SIG-M5 (cell line): ENCODE measurements around the gene ENDOU.

ENCODE experiments used
- DNase-seq: peaks from one replicate; lab custom pipeline; 2025; lab: John Stamatoyannopoulos, UW

The ENDOU gene

DNA sequence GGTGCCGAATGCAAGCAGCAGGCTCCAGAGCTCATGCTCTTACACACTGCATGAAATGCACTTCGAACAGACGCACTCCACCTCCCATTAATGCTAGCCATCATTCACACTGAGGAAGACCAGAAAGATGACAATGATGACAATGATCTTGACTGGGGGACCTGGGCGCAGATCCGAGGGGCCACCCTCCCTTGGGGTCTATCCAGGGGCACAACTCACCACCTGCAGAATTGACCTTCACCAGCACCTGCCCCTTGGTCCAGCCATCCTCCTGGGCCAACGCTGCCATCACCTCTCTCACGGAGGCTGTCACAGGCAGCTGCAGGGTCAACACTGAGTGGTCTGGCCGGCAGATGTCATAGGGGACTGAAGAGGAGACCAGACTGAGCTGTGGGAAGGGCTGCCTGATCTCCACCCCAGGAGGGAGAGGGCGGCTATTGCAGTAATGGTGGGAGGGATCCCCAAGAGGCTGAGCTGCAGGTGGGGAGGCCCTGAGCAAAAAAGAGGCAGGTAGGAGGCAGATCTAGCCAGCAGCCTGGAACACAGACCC is 18.1 kb upstream of the ENDOU start:
- DNase-seq = no peak

- no peak for DNase-seq
Observed at GRCh38 chr12:47742253-47742825, 17.0 kb upstream of the ENDOU start.

- DNase-seq = no peak
Observed at GRCh38 chr12:47741340-47741703, 16.0 kb upstream of the ENDOU start.

DNA sequence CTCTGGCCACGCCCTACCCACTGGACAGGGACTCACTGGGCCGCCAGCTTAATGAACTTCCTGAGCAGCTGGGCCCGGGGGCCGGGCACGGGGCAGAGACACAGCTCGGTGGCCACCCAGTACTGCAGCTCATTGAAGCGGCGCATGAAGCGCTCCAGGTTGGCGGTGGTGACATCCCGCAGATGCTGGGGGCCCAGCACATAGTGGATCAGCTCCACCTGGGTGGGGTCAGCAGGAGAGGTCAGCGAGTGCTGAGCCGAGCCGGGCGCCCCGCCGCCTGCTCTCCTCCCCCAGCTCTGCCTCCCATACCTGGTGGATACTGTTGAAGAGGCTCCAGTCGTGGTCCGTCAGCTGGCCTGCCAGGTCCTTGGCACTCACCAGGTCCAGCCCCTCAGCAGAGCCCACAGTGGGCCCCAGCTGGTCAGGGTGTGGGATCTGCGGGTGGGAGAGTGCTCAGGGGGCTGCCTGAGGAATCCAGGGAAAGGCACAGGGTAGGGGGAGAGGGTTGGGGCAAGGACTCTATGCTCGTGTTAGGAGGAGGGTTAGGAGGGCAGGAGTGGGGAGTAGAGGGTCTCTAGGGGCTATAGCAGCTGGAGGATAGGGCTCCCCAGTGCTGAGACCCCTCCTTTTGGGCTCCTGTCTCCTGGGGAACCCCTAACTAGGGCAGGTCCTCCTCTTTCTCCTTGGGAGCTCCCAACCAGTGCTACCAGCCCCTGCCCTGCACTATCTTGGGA is 15.5 kb upstream of the ENDOU start:
- no peak for DNase-seq

- no peak for DNase-seq
Observed at GRCh38 chr12:47739979-47740378, 14.7 kb upstream of the ENDOU start.

GRCh38 chr12:47739297-47739696 is 14.0 kb upstream of the ENDOU start:
- no peak for DNase-seq

DNA sequence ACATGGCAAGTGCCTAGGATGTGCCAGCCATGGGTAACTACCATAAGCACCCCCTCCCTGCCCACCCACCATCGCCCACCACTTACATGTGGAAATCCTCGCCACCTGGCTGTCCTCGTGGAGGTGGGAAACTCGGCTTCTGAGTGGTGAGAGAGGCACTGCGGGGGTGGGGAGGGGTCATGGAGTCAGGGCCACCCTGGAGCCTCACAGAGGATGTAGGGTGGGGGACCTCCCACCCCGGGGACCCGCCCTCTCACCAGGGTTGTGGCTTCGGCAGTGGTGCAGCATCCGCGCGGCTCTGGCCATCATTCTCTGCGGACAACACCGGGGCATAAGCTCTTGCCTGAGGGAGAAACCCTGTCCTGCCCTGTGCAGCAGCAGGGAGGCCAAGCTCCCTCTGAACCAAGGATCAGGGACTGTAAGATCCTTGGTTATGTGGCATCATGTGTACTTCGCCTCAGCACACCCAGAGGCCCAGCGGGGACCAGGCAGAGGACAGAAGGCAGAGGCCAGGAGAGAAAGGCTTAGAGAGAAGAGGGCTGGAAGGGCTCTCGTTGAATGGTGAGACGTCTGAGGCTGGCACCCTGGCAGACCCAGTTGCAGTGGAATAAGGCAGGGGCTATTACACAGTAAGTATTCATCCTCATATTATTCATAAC is 12.8 kb upstream of the ENDOU start:
- DNase-seq = no peak

DNA sequence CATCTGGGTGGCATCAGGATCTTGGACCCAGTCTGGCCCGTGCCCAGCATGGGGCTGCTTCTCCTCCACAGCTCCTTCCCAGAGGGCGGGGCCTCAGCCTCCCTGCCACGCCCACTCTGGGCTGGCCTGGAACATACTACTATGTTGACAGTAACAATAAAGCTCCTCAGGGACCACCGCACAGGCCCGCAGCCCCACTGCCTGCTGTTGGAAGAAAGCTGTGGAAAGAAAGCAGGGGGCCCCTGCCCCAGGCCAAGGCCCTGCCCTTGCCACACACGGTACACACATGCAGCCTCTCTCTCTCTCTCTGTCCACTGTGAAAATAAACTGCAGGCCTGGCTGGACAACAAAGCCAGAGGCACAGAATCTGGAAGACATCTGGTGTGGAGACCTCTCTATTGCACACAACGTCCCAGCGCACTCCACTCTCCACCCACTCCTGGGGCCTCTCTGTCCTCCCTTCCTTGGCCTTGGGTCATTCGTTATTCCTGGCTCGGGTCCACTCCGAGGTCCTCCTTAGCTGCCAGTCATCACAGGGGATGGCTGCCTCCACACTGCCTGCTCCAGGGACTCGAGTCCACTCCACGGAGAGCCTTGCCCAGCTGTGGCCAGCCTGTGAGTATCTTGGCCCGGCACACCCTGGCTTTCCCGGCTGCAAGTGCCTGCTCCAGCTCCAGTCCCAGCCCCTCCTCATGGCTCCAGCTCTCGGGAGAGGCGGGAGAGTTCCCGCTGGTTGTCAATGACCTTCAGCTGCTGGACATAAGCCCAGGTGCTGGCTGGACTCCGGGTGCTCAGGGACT is 11.8 kb upstream of the ENDOU start:
- no peak for DNase-seq

DNA sequence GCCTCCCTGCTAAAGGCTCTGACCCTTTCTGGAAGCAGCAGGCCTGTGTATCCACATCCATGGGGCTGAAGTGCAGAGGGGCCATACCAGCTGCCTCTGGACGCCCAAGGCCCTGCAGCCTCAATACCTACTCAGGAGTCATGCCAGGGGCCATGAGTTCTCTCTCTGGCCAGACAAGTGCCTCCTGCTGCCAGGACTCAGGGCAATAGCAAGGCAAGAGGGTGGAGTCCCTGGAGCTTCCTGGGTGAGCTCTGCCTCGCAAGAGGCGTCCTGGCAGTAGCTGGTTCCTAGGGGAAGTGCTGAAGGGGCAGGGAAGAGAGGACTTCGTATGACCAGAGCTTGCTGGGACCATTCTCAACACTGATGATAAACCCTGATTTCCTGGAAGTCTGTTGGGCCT is 10.9 kb upstream of the ENDOU start:
- no peak for DNase-seq

- no peak for DNase-seq
Observed at GRCh38 chr12:47735649-47736048, 10.4 kb upstream of the ENDOU start.

- DNase-seq = no peak
Observed at GRCh38 chr12:47734725-47735480, 9.6 kb upstream of the ENDOU start.

DNA sequence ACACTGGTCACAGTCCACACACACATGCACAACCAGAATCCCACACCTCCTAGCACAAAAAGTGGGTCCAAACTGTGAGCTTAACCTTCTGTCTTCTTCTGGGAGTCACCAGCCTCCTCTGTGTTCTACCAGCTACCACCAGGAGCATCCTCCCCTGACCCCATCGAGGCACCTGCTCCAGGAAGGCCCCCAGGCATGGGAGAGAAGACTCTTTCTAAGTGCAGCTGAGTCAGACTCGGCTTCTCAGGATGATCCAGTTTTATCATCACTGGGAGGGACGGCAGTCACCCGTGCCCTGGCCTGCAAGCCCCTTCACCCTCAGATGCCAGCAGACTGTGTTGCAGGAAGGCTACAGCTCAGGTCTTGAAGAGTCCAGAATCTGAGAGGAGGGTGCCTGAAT is 7.9 kb upstream of the ENDOU start:
- DNase-seq = no peak

GRCh38 chr12:47732504-47732903 is 7.2 kb upstream of the ENDOU start:
- DNase-seq = no peak

DNA sequence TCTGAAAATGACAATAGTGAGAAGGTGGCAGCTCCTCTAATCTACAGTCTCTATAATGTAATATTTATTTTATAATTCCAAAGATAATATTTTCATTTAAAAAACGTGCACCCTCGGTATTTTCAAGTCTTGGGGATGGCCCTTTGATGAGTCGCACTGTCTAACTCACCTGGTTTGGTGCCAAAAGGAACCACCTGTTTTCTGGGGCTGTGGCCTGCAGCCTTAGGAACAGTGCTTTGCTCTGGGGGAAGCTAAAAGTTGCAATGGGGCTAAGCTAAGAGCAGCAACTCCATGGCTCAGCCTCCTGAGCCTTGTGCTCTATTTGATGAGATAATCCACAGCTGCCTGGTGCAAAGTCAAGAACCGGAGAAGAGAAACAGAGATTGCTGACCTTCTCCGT is 6.4 kb upstream of the ENDOU start:
- no peak for DNase-seq

DNA sequence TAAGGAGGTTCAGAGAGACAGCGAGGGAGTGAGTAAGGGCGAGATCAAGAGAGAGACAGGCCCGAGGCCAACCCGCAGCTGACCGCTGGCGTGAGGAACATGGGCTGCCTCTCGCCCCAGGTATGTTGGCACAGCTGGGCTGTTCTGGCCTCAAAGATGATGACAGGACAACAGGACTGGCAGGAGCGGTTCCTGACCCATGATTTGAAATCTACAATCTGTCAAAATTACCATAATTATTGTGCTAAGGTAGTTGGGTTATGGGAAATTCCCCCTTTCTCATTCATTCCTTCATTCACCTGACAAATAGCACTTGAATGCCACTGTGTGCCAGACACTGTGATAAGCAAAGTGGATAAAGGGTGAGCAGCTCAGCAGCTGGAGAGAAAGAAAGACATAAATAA is 5.1 kb upstream of the ENDOU start:
- no peak for DNase-seq

DNA sequence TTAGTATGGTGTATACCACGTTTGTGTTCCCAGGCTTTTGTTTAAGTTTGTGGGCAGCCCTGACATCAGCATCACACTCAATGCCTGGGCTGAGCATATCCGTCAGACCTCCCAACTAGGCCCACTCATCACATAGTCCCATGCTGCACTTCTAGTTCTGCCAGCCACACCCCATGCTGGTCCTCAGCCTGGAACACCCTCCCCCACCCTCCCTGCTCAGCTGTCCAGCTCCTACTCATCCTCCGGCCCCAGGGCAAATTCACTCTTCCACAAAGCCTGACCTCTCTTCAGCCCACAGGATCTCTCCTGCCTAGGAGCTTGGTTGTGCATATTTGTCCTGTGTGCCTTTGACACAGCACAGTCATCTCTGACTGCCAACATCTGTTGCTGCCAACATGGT is 3.9 kb upstream of the ENDOU start:
- DNase-seq = no peak

DNA sequence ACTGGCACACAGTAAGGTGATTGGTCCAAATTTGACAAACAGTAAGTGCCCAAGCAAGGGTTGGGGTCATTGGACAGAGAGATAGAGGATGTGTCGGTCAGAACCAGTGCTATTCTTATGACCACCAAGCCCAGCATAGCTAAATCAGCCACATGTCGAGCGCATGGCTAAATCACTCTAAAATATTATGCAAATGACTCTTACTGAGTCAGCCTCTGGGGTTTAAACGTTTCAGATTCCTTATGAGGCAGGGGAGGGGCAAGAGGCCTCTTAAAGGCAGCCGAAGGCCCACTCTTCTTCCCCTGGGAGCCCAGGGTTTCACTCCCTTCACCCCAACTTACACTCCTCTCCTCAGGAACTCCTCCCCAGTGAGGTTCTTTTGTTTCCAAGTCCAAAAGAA is 603 bp upstream of the ENDOU start:
- no peak for DNase-seq

GRCh38 chr12:47722941-47723631 is 2.2 kb downstream of the ENDOU start:
- DNase-seq = no peak

DNA sequence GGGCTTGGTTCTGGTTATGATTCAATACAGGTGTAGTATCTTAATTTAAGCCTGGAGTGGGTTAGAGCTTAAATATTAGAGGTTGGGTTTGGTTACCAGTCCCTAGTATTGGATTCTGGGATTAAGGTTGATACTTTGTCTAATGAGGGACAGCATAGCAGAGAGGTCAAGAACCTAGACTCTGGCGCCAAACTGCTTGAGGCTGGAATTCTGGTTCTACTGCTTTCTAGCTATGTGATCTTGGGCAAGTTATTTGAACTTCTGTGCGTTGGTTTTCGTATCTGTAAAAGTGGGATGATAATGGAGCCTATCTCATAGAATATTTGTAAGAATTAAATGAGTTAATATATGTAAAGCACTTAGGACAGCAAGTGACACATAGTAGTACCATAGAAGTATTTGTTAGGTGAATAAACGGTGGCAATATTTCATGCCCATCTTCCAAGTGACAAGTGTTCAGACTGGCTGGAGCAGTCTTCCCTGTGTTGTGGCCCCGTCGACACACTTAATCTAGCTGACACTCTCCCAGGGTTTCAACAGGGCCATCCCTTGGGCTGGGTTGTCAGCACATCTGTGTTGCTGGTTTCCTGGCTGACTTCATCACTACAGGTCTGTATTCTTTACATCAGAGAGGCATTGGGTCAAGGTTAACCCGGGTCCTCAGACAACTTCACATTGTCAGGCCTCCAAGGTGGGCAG is 3.0 kb downstream of the ENDOU start:
- no peak for DNase-seq

- DNase-seq = no peak
Observed at GRCh38 chr12:47721431-47721973, 3.8 kb downstream of the ENDOU start.
